ENCODE results near the gene PRKCD.

Gene PRKCD

DNA sequence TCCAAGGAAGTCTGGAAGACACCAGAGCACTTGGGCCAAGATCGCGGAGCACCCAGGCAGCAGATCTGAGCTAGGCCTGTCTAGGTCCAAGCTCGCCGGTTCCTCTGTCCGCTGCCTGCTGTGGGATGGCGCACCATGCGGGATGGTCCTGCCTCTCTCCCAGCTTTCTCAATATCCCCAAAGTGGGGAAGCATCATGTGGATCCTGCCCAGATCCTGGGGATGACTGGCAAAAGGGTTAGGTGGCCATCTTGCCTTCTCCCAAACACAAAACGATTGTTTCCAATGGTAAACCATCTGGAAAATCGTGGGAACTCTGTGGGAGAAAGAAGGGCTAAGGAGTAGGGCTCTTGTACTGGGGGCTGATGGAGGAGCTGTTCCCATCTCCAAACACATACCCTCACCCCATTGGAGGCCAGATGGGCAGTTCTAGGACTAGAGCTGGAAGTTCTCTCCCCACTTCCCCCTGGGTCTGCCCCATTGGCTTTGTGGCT lies 8.9 kb downstream of the PRKCD start:
- in situ Hi-C loops (cut with HindIII; ENCODE audit: low sequenced_read_pairs), result no loop called here

DNA sequence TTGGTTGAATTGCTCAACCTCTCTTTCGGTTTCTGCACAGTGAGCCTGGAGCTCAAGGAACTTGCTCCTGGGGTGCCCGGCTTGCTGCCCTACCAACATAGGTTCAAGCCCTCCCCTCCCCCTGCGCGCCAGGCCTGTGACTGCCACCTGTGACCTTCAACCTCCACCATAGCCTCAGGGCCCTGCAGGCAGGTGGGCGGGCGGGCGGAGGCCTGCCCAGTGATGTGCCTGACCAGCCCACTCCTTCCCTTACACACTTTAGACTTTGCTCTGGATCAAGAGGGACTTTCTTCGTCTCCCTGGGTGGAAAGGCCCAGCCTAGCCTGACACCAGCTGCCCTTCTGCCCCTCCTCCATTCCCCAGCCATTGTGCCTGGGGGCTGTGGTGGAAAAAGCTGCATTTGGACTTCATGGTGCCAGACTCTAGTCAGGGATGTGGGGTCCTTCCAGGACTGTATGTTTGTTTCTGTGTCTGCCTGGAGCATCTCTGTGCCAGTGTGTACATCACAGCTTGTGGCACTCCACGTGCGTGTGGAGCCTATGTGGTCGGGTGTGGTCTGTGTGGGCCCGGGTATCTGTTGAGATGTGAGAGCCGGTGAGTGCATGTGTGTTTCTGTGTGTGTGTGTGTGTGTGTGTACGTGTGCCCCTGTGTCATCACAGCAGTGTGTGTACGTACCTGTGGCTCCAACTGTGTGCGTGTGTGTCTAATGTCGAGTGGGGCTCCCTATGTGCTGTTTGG lies 9.5 kb downstream of the PRKCD start:
- in situ Hi-C loops (cut with HindIII; ENCODE audit: low sequenced_read_pairs), result no loop called here

- in situ Hi-C loops (cut with HindIII; ENCODE audit: low sequenced_read_pairs), result no loop called here
Observed at GRCh38 chr3:53171064-53171418, 10.0 kb downstream of the PRKCD start.

- in situ Hi-C loops (cut with HindIII; ENCODE audit: low sequenced_read_pairs), result no loop called here
Observed at GRCh38 chr3:53171827-53172505, 11.0 kb downstream of the PRKCD start.

- in situ Hi-C loops (cut with HindIII; ENCODE audit: low sequenced_read_pairs), result no loop called here
Observed at GRCh38 chr3:53173107-53173506, 12.1 kb downstream of the PRKCD start.

DNA sequence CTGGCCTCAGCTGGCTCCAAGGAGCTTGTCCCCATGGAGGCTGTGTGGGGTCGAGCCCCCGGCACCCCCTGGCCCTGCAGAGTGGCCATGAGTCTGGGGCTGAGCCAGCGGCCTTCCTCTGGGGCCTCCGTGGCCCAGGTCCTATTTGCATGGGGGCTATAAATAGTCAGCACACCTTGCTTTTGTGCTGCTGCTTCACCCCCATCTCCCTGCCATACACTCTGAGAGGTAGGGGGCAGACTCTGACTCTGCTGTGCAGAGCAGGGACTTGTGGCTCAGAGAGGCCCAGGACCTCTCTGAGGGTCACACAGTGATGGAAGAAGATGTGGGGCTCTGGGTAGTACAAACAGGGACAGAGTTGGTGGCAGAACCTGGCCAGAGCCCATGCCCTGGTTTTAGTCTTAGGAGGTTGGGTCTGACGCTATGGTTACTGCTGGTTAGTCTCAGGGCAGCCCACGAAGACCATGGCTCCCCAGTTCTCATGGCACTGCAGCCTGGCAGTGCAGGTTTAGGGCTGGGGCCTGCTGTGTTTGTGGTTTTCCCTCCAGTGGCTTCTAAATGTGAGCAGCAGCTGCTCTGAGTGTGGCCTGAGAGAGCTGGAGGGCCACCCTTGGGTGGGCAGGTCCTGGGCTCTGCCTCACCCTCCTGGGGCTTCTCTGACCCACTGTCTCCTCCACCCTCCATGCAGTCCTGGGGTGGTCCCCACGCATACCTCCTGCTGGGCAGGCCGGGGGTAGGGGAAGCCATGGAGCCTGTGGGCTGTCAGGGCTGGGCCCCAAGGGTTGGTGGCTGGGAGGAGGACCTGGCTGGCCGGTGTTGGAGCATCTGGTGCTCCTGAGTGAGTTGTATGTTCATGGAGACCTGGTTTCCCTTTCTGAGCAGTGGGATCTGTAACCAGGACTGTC lies 13.6 kb downstream of the PRKCD start:
- in situ Hi-C loops (cut with HindIII; ENCODE audit: low sequenced_read_pairs), result no loop called here

- in situ Hi-C loops (cut with HindIII; ENCODE audit: low sequenced_read_pairs), result no loop called here
Observed at GRCh38 chr3:53175613-53176540, 14.9 kb downstream of the PRKCD start.

- in situ Hi-C loops (cut with HindIII; ENCODE audit: low sequenced_read_pairs), result no loop called here
Observed at GRCh38 chr3:53178246-53178645, 17.2 kb downstream of the PRKCD start.

DNA sequence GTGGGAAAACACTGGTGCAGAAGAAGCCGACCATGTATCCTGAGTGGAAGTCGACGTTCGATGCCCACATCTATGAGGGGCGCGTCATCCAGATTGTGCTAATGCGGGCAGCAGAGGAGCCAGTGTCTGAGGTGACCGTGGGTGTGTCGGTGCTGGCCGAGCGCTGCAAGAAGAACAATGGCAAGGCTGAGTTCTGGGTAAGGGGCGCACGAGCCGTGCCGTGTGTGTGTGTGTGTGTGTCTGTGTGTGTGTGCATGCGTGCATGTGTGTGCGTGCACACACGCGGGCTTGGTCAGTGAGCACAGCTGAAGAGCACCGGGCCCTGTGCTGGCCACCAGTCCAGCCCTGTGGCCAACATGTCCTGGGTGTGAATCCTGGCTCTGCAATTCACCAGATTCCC lies 18.6 kb downstream of the PRKCD start:
- in situ Hi-C loops (cut with HindIII; ENCODE audit: low sequenced_read_pairs), result no loop called here

DNA sequence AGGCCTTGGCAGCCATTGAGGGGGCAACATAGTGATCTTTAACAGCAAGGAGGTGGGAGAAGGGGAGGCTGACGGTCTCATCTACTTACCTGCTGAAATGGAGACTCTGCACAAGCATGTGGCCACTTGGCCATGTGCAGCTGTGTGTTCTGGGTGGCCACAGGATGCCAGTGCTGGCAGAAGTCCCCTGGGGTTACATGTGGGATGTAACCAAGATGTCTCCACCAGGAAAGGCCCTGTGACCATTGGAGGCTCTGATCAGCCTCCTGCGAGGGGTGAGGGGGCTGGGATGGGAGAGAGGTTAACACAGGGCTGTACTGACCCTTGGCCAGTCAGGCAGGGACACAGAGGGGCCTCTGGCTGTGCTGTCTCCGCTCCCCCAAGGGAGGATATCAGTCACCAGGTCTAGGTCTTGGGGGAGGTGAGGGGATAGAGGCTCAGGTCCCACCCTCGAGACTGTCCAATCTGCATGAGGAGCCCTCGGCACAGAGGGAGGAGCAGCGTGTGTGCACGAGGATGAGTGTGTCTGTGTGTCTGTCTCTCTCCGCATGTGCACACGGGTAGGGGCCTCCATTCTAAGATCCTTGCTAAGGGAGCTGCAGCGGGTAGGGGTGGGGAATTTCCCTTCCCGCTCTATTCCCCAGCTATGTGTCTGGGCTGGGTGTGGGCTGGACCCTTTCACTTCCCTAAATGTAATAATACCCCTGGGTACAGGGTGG lies 19.5 kb downstream of the PRKCD start:
- in situ Hi-C loops (cut with HindIII; ENCODE audit: low sequenced_read_pairs), result no loop called here

GRCh38 chr3:53181024-53181371 lies 20.0 kb downstream of the PRKCD start:
- in situ Hi-C loops (cut with HindIII; ENCODE audit: low sequenced_read_pairs), result no loop called here

DNA sequence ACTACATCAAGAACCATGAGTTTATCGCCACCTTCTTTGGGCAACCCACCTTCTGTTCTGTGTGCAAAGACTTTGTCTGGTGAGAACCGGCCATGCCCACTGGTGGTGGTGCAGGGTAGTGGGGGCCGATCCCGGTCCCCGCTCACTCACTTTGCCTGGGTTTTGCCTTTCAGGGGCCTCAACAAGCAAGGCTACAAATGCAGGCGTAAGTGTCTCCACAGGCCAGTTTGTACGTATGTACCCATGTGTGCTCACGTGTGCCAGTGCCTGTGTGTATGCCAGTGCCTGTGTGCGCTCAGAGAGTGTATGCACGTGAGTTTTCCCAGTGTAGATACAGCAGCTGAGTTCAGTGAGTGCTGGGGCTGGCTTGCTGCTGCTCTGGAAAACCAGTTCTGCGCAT lies 20.5 kb downstream of the PRKCD start:
- in situ Hi-C loops (cut with HindIII; ENCODE audit: low sequenced_read_pairs), result no loop called here

DNA sequence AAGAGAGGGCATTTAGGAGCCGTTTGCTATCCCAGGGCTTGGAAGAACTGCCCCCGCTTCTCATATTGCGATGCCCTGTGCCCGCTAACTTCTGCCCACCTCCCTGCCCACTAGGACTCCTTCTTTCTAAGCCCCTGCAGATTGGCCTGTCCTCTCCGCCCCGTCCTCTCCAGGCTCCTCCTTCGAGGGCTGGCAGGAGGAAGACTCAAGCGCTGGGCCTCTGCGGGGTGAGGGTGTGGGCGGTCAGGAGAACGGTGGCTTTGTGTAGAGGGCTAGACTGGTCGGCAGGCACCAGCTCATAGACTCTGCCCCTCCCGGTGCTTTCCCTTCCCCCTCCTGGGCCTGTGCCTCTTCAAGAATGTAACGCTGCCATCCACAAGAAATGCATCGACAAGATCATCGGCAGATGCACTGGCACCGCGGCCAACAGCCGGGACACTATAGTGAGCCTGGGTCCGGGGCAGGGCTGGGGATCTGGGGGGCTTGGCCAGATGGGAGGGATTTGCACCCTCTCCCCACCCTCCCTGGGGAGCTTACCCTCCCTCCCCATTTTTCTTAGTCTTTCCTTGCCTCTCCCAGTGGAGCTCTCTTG lies 21.9 kb downstream of the PRKCD start:
- in situ Hi-C loops (cut with HindIII; ENCODE audit: low sequenced_read_pairs), result no loop called here

GRCh38 chr3:53183514-53183913 lies 22.5 kb downstream of the PRKCD start:
- in situ Hi-C loops (cut with HindIII; ENCODE audit: low sequenced_read_pairs), result no loop called here

DNA sequence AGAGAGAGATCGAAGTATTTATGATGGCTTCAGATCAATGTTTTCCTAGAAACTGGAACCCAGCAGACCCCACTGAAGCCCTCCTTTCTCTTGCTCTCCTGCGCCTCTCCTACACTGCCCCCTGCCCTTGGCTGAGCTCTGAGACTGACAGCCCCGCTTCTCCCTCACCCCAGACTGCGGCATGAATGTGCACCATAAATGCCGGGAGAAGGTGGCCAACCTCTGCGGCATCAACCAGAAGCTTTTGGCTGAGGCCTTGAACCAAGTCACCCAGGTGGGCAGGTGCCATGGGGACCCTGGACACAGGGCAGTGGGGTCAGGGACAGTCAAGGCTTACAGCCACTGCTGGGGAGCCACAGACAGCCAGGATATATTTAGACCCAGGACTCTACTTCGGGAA lies 23.7 kb downstream of the PRKCD start:
- in situ Hi-C loops (cut with HindIII; ENCODE audit: low sequenced_read_pairs), result no loop called here

- in situ Hi-C loops (cut with HindIII; ENCODE audit: low sequenced_read_pairs), result no loop called here
Observed at GRCh38 chr3:53185761-53186465, 24.9 kb downstream of the PRKCD start.

DNA sequence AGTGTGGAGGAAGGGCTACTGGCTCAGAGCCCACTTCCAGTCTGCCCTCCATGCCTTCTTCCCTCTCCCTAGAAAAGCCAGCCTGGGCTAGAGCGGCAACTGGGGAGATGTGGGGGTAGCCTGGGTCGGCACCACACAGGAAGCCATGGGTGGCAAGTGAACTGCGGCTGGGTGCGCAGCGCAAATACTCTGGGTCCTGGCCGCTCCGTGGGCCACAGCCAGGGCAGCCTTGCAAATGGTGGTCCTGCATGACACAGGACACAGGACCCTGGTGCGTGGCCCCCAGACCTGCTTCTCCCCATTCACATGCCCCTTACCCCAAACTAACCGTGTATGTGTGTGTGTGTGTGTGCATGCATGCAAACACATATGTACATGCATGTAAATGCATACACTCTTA lies 25.7 kb downstream of the PRKCD start:
- in situ Hi-C loops (cut with HindIII; ENCODE audit: low sequenced_read_pairs), result no loop called here

DNA sequence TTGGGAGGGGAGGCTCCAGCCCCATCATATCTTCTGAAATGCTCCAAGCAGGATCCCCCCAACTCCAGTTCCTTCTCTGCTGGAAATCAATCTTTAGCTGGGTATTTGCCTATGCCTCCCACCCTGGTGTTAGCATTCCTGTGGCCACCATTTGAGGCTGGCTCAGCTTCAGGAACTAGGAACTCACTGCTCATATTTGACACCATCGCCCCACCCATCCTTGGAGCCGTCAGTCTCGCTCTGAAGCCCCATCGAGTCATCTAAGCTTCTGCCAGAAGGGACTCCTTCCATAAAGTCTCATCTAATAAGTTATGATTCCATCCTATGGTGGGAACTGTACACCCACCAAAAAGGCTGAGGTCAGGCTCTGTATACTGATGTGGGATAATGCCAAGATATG lies 26.4 kb downstream of the PRKCD start:
- in situ Hi-C loops (cut with HindIII; ENCODE audit: low sequenced_read_pairs), result no loop called here

GRCh38 chr3:53188136-53188685 lies 27.2 kb downstream of the PRKCD start:
- in situ Hi-C loops (cut with HindIII; ENCODE audit: low sequenced_read_pairs), result no loop called here
